Mesodermal cell (in vitro differentiated cells): ENCODE measurements around the gene BANK1.

Experiments used
- H3K27ac ChIP-seq: 2 replicates; pipeline ENCODE4 v1.7.0; 2013; ENCODE audit warnings: mild to moderate bottlenecking, low read depth, low read length, moderate library complexity; ENCODE audit not compliant: severe bottlenecking
- H3K36me3 ChIP-seq: 2 replicates; pipeline ENCODE4 v1.7.1; 2013; ENCODE audit warnings: mild to moderate bottlenecking, low read length, moderate library complexity; ENCODE audit not compliant: control insufficient read depth, insufficient read depth
- H3K4me1 ChIP-seq: one replicate; pipeline ENCODE4 v1.7.1; 2013; ENCODE audit warnings: mild to moderate bottlenecking, low read length; ENCODE audit not compliant: insufficient read depth, control insufficient read depth, poor library complexity, severe bottlenecking
- H3K4me3 ChIP-seq: 2 replicates; pipeline ENCODE4 v1.7.0; 2013; ENCODE audit warnings: low read length, control low read depth, mild to moderate bottlenecking; ENCODE audit not compliant: insufficient read depth, poor library complexity, severe bottlenecking; ENCODE audit errors: extremely low read depth
- H3K9me3 ChIP-seq: 2 replicates; pipeline ENCODE4 v1.7.1; 2013; ENCODE audit warnings: mild to moderate bottlenecking, low read length, moderate library complexity; ENCODE audit not compliant: control insufficient read depth
- WGBS, 2 experiments: methylation state at CpG; one replicate each; pipeline ENCODE4 v1.1.5; 2013; ENCODE audit warnings: missing lambda C conversion rate in 2 of 2; ENCODE audit not compliant: insufficient coverage in 2 of 2; 5-methylcytosine and 5-hydroxymethylcytosine counted together

Gene BANK1

DNA sequence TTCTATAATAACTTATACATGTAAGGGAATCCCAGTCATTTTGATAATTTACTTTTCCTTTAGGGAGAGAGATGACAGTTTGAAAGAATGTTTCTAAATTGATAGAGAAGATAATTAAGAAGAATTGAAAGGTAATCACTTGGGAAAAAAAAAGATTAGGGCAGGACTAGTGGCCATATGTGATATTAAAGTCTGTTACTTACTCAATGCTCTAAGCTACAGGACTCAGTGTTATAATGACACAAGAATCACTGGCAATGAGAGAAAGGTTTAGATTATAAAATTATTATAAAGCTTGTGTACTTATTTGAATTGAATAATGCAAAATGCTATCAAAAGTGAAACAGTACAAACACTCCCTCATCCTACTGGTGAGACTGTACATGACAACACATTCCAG lies 265.3 kb downstream of the BANK1 start:
- no peaks in the 10 kb centered on the region for H3K9me3 ChIP-seq

DNA sequence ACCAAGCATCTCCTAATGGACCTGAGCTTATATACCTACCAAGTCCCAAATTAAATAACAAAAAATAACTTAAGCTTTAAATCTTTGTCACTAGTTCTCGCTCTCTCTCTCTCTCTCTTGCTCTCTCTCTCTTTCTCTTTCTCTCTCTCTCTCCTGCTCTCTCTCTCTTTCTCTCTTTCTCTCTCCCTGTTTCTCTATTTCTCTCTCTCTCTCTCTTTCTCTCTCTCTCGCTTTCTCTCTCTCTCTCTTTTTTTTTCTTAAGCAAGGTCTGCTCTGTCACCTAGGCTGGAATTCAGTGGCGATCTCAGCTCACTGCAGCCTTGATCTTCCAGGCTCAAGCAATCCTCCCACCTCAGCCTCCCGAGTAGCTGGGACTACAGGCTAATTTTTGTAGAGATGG lies 266.6 kb downstream of the BANK1 start:
- Histone ChIP-seq H3K4me1 (no peaks in the 10 kb centered on the region), H3K9me3 (no peaks in the 10 kb centered on the region), H3K36me3 (no peaks in the 10 kb centered on the region), H3K27ac (no peak overlapping the region), H3K4me3 (no peak overlapping the region)
- 73 to 91% methylated on average over 3 of the region's 4 CpGs for WGBS, 2 experiments

More for the DNA sequence above, 265.3 kb downstream of the BANK1 start:
- no peak overlapping the region for H3K4me3 ChIP-seq
- H3K27ac ChIP-seq = no peak overlapping the region
- H3K4me1 ChIP-seq = no peaks in the 10 kb centered on the region
- no peaks in the 10 kb centered on the region for H3K36me3 ChIP-seq

DNA sequence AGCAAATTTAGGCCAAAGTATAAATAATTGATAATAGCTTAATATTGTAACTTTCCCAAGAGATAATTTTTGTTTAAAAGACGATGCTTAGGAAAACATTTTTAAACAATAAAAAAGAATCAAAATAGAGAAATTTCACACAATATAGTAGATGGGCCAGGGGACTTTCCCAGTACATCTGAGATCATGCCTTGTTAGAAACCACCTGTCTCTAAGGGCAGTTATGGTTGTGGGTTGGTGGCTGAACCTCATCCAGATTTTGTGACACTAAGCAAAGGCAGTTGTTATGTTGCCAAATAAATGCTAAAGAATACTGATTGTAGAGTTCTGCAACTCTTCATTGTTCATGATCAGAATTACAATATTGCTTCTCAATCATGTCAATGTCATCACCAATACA lies 270.6 kb downstream of the BANK1 start:
- Histone ChIP-seq H3K9me3 (no peaks in the 10 kb centered on the region), H3K36me3 (no peaks in the 10 kb centered on the region), H3K4me1 (no peaks in the 10 kb centered on the region), H3K4me3 (no peak overlapping the region), H3K27ac (no peak overlapping the region)
- WGBS, 2 experiments = no CpG with 5 or more reads among the region's 1 CpG

DNA sequence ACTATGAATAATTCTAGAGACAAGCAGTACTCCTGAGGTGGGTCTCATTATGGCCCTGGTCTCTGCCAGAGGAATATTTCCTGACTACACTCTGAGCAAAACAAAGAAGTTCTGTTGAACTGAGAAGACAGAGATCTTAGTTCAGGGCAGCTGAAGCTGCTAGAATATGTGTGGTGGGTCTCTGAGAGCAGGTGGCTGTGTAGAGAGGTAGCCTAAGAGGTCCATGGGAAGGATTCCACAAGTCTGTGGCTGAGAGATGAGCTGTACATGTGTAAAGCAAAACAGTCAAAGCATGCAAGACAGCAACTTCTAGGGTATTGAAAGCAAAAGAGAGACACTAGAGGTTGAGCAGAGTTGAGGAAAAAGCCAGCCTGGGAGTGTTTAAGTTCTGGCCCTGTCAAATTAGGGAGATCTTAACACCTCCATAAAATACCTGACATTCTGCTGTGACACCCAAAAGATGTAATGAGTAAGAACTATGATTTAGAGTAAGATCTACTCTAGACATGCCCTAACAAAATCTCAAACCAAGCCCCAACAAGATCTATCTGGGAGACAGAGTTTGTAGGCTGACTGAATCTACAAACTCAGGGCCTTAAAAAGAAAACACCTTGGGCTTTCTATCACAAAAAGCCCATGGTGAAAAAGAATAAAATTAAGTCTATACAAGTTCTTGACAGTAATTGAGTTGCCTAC lies 274.4 kb downstream of the BANK1 start:
- Histone ChIP-seq H3K9me3 (no peaks in the 10 kb centered on the region), H3K4me1 (no peaks in the 10 kb centered on the region), H3K27ac (no peak overlapping the region), H3K4me3 (no peak overlapping the region), H3K36me3 (no peaks in the 10 kb centered on the region)

DNA sequence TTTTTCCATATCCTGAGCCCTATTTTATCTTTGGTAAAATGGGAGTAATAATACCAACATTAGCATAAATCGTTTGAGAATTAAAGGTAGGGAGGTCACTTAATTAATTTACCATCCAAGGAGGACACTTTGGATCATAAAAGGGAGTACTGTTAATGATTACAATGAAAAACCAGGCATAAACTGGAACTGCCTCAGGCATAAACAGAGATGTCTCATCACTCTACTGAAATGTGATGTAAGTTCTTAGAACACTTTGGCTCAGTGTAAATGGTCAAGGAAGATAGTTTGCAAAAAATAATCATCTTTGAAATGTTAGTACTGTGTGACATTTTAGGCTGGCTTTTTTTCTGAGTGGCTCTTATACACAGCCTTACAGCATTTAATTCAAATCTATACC lies 286.1 kb downstream of the BANK1 start:
- WGBS, 2 experiments = 50% methylated on average over 1 of the region's 1 CpG; no CpG with 5 or more reads in 1 of the 2 experiments
- H3K36me3 ChIP-seq = no peaks in the 10 kb centered on the region
- H3K4me3 ChIP-seq = no peak overlapping the region
- H3K4me1 ChIP-seq = no peaks in the 10 kb centered on the region
- no peaks in the 10 kb centered on the region for H3K9me3 ChIP-seq
- H3K27ac ChIP-seq = no peak overlapping the region

DNA sequence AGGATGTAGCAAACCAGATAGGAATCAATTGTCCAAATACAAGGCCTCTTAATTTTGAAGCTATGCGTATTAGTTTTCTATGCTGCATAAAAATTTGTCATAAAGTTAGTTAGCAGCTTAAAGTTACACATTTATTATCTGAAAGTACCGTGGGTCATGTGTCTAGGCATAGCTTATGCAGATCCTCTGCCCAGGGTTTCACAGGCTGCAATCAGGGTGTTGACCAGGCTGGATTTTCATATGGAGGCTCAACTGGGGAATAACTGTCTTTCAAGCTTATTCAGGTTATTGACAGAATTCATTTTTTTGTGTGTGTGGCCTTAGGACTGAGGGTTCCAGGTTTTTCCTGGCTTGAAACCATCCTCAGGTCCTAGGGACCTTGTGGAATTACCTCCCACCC lies 289.7 kb downstream of the BANK1 start:
- H3K9me3 ChIP-seq = no peaks in the 10 kb centered on the region
- 90 to 100% methylated on average over 1 to 2 of the region's 2 CpGs for WGBS, 2 experiments
- H3K36me3 ChIP-seq = no peaks in the 10 kb centered on the region
- no peaks in the 10 kb centered on the region for H3K4me1 ChIP-seq
- H3K4me3 ChIP-seq = no peak overlapping the region
- no peak overlapping the region for H3K27ac ChIP-seq

DNA sequence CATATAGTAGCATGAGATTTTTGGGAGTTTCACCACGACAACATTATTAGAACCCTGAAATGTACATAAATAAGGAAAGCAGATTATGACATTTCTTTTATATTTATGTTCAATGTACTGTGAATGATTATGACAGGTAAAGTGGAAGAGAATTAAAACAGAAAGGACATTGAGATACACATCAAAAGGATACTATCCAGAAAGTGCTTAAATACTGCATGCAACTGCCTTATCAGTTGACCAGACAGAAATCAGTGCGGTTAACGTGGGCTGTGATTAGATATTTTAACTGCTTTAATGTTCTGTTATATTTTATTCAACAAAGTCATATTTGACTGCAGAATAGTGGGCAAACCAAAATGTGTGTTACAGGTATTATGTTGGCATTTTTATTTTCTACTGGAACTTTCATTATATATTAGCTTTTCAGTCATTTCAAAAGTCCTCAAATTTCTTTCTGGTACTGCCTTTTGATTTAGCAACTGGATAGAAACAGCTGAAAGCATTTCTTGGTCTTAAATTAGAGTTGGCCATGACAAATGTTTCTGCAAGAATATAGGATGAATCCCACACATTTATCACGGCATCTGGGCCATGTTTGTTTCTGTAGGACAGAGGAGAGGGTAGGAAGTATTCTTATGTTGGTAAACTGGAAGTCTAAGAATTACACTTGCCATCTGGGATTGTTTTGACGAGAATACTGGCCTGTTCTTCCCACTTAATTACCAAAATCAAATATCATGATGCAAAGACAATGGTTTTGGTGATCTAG lies 299.5 kb downstream of the BANK1 start:
- no peaks in the 10 kb centered on the region for H3K36me3 ChIP-seq
- H3K9me3 ChIP-seq = no peaks in the 10 kb centered on the region
- no peak overlapping the region for H3K4me3 ChIP-seq
- no peaks in the 10 kb centered on the region for H3K4me1 ChIP-seq
- 100% methylated on average over 1 of the region's 5 CpGs for WGBS, 2 experiments
- H3K27ac ChIP-seq = no peak overlapping the region

DNA sequence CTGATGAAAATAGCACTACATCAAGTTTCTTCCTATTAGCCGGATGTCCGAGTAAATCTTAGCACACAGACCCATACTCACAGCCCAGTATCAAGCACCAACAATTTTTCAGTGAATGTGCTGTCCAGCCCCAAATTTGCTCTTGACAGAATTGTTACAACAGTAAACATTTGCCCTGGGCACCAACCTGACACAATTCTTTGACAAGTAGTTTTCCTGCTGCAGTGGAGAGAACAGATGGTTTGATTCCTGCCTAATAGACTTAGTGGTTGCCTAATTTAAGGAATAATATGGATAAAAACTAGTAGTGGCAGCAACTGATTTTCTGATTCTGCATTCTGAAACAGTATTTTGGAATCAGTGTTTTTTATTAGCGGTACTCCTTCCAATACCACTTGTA lies 301.1 kb downstream of the BANK1 start:
- Histone ChIP-seq H3K27ac (no peak overlapping the region), H3K4me1 (no peaks in the 10 kb centered on the region), H3K9me3 (no peaks in the 10 kb centered on the region), H3K4me3 (no peak overlapping the region), H3K36me3 (no peaks in the 10 kb centered on the region)
- 89 to 96% methylated on average over 2 to 3 of the region's 3 CpGs for WGBS, 2 experiments

DNA sequence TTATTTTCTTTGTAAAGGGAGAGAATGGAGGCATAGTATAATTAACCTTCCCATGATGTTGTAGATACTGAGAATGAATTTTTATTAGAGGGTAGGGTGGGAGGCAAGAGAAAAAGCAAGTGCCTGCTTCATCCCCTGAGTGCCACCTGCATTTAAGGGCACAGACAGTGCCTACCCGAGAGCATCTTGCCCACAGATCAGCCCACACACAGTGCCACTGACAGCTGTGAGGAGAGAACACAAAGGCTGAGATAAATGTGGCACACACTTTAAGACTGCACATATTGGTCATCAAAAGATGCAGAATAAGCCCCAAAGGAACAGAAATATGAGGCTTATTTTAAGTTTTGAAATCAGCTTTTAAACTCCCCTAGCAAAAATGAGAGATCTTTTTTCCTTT lies 304.0 kb downstream of the BANK1 start:
- H3K27ac ChIP-seq = no peak overlapping the region
- no peaks in the 10 kb centered on the region for H3K36me3 ChIP-seq
- WGBS, 2 experiments = 60% methylated on average over 1 of the region's 1 CpG; no CpG with 5 or more reads in 1 of the 2 experiments
- H3K4me3 ChIP-seq = no peak overlapping the region
- no peaks in the 10 kb centered on the region for H3K4me1 ChIP-seq
- H3K9me3 ChIP-seq = no peaks in the 10 kb centered on the region

DNA sequence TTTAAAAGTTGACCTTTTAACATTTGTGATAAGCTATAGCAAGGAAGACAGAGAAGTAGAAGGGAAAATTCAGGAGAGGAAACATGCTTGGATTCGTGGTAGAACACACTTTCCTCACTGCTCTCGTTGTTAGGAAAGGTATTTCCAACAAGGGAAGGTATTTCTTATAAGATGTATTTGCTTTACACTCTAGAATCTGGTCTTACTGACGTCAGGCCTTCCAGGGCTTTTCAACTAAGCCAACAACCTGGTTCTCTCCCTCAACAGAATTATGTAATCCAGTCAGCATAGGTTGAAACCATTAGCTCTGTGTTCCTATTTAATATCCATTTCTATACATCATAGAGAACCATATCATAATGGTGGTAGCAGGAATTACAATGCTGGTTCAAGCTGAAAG lies 312.8 kb downstream of the BANK1 start:
- Histone ChIP-seq H3K36me3 (no peaks in the 10 kb centered on the region), H3K4me1 (no peaks in the 10 kb centered on the region), H3K27ac (no peak overlapping the region), H3K9me3 (peaks cover 2% of the 10 kb centered on the region), H3K4me3 (no peak overlapping the region)
- WGBS, 2 experiments = 88 to 100% methylated on average over 1 to 2 of the region's 3 CpGs

DNA sequence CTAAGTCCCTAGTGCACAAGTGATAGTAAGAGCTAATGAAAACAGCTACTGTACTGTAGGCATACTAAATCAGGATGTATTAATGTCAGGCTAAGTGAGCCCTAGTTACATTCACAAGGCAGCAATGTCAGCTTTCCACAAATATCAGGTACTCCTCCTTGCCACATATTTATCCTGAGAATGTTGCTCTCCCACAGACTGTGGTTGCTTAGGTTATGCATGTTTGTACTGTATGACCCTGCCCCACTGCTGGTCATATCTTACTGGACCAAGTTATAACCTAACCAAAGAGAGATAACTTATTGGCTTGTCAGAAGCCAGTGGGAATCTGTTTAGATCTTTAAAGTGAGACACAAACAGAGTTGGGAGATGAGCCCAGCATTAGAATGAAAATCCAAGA lies 313.7 kb downstream of the BANK1 start:
- Histone ChIP-seq H3K9me3 (peaks cover 2% of the 10 kb centered on the region), H3K36me3 (no peaks in the 10 kb centered on the region), H3K4me1 (no peaks in the 10 kb centered on the region), H3K4me3 (no peak overlapping the region), H3K27ac (no peak overlapping the region)
